ENCODE measurements around the gene EIF4G2. TPM values are rescaled to one million over a fixed set of nuclear protein-coding genes. Genes with fewer than 3 reads are reported as not detected.

Gene EIF4G2
- total and polyA plus RNA-seq, 9 donors: 507 to 816 (median 745) TPM

- H3K9me3 ChIP-seq (replicated peaks; ENCODE audit: control insufficient read depth, low read depth, low read length): no peaks in the 10 kb centered on the region
- 86% methylated on average over 2 of the region's 4 CpGs for WGBS (ENCODE audit: insufficient coverage)
- H3K4me1 ChIP-seq (ENCODE audit: control insufficient read depth, insufficient read depth, low read length): no peaks in the 10 kb centered on the region
- no peak for DNase-seq
- no peak overlapping the region for H3K4me3 ChIP-seq (ENCODE audit: low read length)
- no peak overlapping the region for H3K27ac ChIP-seq (ENCODE audit: low read length)
- H3K27me3 ChIP-seq (ENCODE audit: control insufficient read depth, insufficient read depth, low read length): no peaks in the 10 kb centered on the region
- H3K36me3 ChIP-seq (ENCODE audit: control insufficient read depth, insufficient read depth, low read length): peaks cover 63% of the 10 kb centered on the region
Measured at GRCh38 chr11:10798330-10798928, 10.3 kb downstream of the EIF4G2 start.

DNA sequence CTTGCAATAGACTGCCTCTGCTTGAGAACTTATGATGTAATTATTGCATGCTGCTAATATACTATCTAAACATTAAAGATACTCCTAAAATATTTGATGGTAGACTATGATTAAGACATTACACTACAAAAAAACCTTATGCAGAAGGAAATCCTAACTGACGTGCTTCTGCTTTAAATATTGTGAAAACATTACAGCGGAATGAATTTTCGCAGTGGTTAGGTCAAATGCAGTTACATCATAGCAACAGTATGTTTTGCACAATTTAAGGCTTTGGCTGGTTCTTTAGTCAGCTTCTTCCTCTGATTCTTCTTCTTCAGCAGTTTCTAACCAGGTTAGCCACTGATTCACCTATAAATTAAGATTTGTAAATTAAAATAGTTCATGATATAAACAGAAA lies 11.2 kb downstream of the EIF4G2 start:
- WGBS (ENCODE audit: insufficient coverage): no CpG with 5 or more reads among the region's 3 CpGs
- Histone ChIP-seq H3K27ac (ENCODE audit: low read length) (no peak overlapping the region), H3K9me3 (replicated peaks; ENCODE audit: control insufficient read depth, low read depth, low read length) (no peaks in the 10 kb centered on the region), H3K4me1 (ENCODE audit: control insufficient read depth, insufficient read depth, low read length) (peaks cover 4% of the 10 kb centered on the region), H3K27me3 (ENCODE audit: control insufficient read depth, insufficient read depth, low read length) (no peaks in the 10 kb centered on the region), H3K36me3 (ENCODE audit: control insufficient read depth, insufficient read depth, low read length) (peaks cover 54% of the 10 kb centered on the region), H3K4me3 (ENCODE audit: low read length) (no peak overlapping the region)
- no peak for DNase-seq

DNA sequence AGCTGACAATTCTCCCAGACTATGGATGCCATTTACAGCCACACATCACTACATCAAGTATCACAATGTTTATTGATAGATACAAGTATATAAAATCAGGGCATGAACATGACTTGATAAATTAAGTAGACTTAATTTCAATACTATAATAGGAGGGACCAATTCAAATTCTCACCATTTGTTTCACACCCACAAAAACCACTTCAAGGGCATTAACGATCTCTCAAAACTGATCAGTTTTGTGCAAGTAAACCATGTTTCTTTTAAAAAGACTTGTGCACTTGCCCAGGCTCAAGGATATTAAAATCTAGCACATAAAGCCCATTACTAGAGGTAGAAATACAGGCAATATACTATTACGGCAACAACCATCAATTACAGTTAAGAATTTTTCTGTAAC lies 11.7 kb downstream of the EIF4G2 start:
- no peak for DNase-seq
- Histone ChIP-seq H3K9me3 (replicated peaks; ENCODE audit: control insufficient read depth, low read depth, low read length) (no peaks in the 10 kb centered on the region), H3K36me3 (ENCODE audit: control insufficient read depth, insufficient read depth, low read length) (peaks cover 48% of the 10 kb centered on the region), H3K27ac (ENCODE audit: low read length) (no peak overlapping the region), H3K27me3 (ENCODE audit: control insufficient read depth, insufficient read depth, low read length) (peaks cover 2% of the 10 kb centered on the region), H3K4me1 (ENCODE audit: control insufficient read depth, insufficient read depth, low read length) (peaks cover 5% of the 10 kb centered on the region), H3K4me3 (ENCODE audit: low read length) (no peak overlapping the region)
- WGBS (ENCODE audit: insufficient coverage): no CpG with 5 or more reads among the region's 2 CpGs

DNA sequence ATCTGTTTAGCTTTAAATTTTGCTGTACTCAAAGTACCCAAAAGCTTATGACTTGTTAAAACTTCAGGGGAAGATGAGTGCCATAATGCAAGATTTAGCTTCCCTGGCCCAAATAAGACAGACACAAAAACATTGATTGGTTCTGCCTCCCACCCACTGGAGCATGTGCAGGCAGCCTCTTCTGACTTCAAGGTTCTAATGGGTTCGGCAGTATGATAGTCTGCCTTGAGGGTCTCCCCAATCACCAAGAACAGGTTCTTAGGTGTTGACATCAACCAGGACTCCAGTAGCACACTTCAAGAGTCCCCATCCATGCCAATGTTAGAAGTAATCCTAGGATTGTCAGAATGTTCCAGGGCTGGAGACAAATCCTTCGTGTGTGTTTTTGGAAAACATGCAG lies 12.5 kb downstream of the EIF4G2 start:
- H3K4me1 ChIP-seq (ENCODE audit: control insufficient read depth, insufficient read depth, low read length): peaks cover 5% of the 10 kb centered on the region
- H3K36me3 ChIP-seq (ENCODE audit: control insufficient read depth, insufficient read depth, low read length): peaks cover 43% of the 10 kb centered on the region
- H3K9me3 ChIP-seq (replicated peaks; ENCODE audit: control insufficient read depth, low read depth, low read length): no peaks in the 10 kb centered on the region
- no peak overlapping the region for H3K27ac ChIP-seq (ENCODE audit: low read length)
- H3K4me3 ChIP-seq (ENCODE audit: low read length): no peak overlapping the region
- DNase-seq: no peak
- peaks cover 3% of the 10 kb centered on the region for H3K27me3 ChIP-seq (ENCODE audit: control insufficient read depth, insufficient read depth, low read length)
- WGBS (ENCODE audit: insufficient coverage): 52% methylated on average over 2 of the region's 2 CpGs

DNA sequence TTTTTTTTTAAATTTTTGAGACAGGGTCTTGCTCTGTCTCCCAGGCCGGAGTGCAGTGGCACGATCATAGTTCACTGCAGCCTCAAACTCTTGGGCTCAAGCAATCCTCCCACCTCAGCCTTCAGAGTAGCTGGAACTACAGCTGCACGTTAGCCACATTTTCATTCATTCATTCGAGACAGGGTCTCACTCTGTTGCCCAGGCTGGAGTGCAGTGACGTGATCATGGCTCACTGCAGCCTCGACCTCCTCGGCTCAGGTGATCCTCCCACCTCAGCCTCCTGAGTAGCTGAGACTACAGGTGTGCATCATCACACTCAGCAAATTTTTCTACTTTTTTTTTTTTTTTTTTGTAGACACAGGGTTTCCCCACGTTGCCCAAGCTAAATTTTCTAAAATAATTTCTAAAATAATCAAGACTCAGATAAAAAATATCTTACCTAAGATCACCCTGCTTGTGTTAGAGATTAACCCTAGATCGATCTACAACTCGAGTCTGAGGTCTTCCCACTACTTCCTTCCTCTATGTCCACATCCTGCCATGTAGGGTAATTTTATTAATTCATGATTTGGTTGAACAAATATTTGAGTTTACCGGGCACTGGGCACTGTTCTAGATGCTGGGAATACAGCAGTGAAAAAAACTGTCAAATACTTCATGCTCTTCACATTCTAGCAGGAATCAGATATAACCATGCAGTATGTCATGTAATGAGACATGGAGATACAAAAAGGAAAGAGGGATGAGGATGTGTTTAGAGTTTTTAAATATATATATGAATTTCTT lies 15.1 kb downstream of the EIF4G2 start:
- Histone ChIP-seq H3K9me3 (replicated peaks; ENCODE audit: control insufficient read depth, low read depth, low read length) (no peaks in the 10 kb centered on the region), H3K27ac (ENCODE audit: low read length) (no peak overlapping the region), H3K4me1 (ENCODE audit: control insufficient read depth, insufficient read depth, low read length) (peaks cover 5% of the 10 kb centered on the region), H3K36me3 (ENCODE audit: control insufficient read depth, insufficient read depth, low read length) (peaks cover 21% of the 10 kb centered on the region), H3K4me3 (ENCODE audit: low read length) (no peak overlapping the region), H3K27me3 (ENCODE audit: control insufficient read depth, insufficient read depth, low read length) (peaks cover 3% of the 10 kb centered on the region)
- WGBS (ENCODE audit: insufficient coverage): 70% methylated on average over 6 of the region's 11 CpGs
- no peak for DNase-seq

DNA sequence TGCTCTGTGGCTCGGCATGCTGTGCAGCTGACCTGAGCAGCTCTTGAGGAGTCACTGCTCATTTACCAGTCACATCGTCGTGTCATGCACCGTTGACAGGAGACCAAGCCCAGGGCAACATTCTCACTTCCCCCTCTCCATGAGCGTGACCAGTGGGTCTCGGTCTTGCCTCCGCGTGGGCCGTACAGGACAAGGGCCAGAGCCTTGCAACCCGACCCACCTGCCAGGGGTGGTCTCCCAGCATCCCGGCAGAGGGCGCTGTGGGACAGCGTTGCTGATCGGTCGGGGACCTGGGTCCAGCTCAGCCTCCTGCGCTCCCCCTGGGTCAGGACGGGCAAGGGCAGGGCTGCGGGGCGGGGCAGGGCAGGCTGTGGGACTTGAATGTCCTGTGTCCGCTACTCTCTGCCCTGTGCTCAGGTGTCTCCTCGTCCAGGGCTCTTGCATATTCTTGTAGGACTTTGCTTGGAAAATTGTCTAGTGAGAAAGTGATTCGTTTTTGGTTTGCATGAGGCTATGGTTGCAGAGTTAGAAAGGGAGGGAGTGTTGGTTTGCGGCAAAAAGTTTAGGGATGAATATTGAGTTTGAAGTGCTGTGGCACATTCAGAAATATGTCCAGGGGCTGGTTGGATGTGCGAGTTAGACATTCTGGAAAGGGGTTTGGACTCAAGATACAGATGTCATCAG lies 16.2 kb downstream of the EIF4G2 start:
- peak; percentile 74 for DNase-seq
- Histone ChIP-seq H3K4me1 (ENCODE audit: control insufficient read depth, insufficient read depth, low read length) (peaks cover 5% of the 10 kb centered on the region), H3K36me3 (ENCODE audit: control insufficient read depth, insufficient read depth, low read length) (peaks cover 13% of the 10 kb centered on the region), H3K27me3 (ENCODE audit: control insufficient read depth, insufficient read depth, low read length) (peaks cover 3% of the 10 kb centered on the region), H3K9me3 (replicated peaks; ENCODE audit: control insufficient read depth, low read depth, low read length) (no peaks in the 10 kb centered on the region), H3K27ac (ENCODE audit: low read length) (no peak overlapping the region), H3K4me3 (ENCODE audit: low read length) (no peak overlapping the region)
- WGBS (ENCODE audit: insufficient coverage): 9% methylated on average over 23 of the region's 24 CpGs

DNA sequence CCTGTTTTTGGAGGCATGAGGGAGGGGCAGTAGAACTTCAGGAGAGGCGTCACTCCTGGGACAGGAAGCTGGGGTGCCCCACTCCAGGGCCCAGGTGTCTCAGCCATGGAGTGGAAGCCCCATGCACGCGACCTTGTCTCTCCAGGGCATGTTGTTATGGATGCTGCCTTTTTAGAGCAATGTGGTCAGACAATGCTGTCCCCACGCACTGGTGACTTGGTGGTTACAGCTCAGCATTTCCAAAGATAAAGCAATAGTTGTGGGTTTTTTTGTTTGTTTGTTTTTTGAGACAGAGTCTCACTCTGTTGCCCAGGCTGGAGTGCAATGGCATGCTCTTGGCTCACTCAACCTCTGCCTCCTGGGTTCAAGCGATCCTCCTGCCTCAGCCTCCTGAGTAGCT lies 22.3 kb downstream of the EIF4G2 start:
- Histone ChIP-seq H3K9me3 (replicated peaks; ENCODE audit: control insufficient read depth, low read depth, low read length) (no peaks in the 10 kb centered on the region), H3K27ac (ENCODE audit: low read length) (no peak overlapping the region), H3K4me1 (ENCODE audit: control insufficient read depth, insufficient read depth, low read length) (peaks cover 27% of the 10 kb centered on the region), H3K4me3 (ENCODE audit: low read length) (no peak overlapping the region), H3K36me3 (ENCODE audit: control insufficient read depth, insufficient read depth, low read length) (no peaks in the 10 kb centered on the region), H3K27me3 (ENCODE audit: control insufficient read depth, insufficient read depth, low read length) (no peaks in the 10 kb centered on the region)
- WGBS (ENCODE audit: insufficient coverage): 86% methylated on average over 2 of the region's 5 CpGs
- no peak for DNase-seq

DNA sequence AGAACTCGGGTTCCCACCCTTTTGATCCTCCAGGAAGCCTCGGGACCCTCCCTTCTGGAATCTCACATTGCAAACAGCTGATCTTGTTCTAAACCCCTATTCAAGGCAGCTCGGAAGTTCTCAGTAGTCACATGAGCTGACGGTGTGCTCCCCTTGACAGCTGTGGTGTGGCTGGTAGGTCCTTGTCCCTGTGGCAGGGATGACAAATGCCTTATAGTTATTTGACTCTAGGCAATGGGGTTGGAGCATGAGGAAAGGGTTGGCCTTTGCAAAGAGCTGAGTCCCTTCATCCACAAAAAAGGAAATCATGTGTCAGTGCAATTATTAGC lies 23.6 kb downstream of the EIF4G2 start:
- H3K9me3 ChIP-seq (replicated peaks; ENCODE audit: control insufficient read depth, low read depth, low read length): no peaks in the 10 kb centered on the region
- H3K4me1 ChIP-seq (ENCODE audit: control insufficient read depth, insufficient read depth, low read length): peaks cover 27% of the 10 kb centered on the region
- peak overlapping the region; percentile 66 for H3K27ac ChIP-seq (ENCODE audit: low read length)
- no peak overlapping the region for H3K4me3 ChIP-seq (ENCODE audit: low read length)
- 35% methylated on average over 2 of the region's 4 CpGs for WGBS (ENCODE audit: insufficient coverage)
- peaks cover under 1% of the 10 kb centered on the region for H3K36me3 ChIP-seq (ENCODE audit: control insufficient read depth, insufficient read depth, low read length)
- H3K27me3 ChIP-seq (ENCODE audit: control insufficient read depth, insufficient read depth, low read length): no peaks in the 10 kb centered on the region
- DNase-seq: peak; percentile 26

GRCh38 chr11:10784232-10785145 lies 24.2 kb downstream of the EIF4G2 start:
- peaks cover 27% of the 10 kb centered on the region for H3K4me1 ChIP-seq (ENCODE audit: control insufficient read depth, insufficient read depth, low read length)
- no peaks in the 10 kb centered on the region for H3K27me3 ChIP-seq (ENCODE audit: control insufficient read depth, insufficient read depth, low read length)
- WGBS (ENCODE audit: insufficient coverage): 37% methylated on average over 4 of the region's 10 CpGs
- no peak overlapping the region for H3K4me3 ChIP-seq (ENCODE audit: low read length)
- H3K9me3 ChIP-seq (replicated peaks; ENCODE audit: control insufficient read depth, low read depth, low read length): no peaks in the 10 kb centered on the region
- peak; percentile 63 for DNase-seq
- H3K36me3 ChIP-seq (ENCODE audit: control insufficient read depth, insufficient read depth, low read length): peaks cover 2% of the 10 kb centered on the region
- H3K27ac ChIP-seq (ENCODE audit: low read length): peak overlapping the region; percentile 66

Measured in muscle of leg (tissue), 11 donors.